Stimulated activated CD4-positive, alpha-beta T cell treated with anti-CD3 and anti-CD28 coated beads, Interleukin-2, amount 100 ng/mL, for 4 hours (primary cell): ENCODE results near the gene SEMA5A.

Experiments used
- DNase-seq: peaks from one replicate; pipeline ENCODE4 v3.0.0-alpha.2; 2020; ENCODE audit warnings: low read depth

The SEMA5A gene

GRCh38 chr5:9473624-9474023, 72.3 kb downstream of the SEMA5A start:
- DNase-seq, result no peak

GRCh38 chr5:9470410-9470809, 75.5 kb downstream of the SEMA5A start:
- DNase-seq, result no peak

- DNase-seq, result no peak
Observed at GRCh38 chr5:9468060-9468388, 77.9 kb downstream of the SEMA5A start.

GRCh38 chr5:9467199-9468059, 78.4 kb downstream of the SEMA5A start:
- no peak for DNase-seq

- no peak for DNase-seq
Observed at GRCh38 chr5:9466697-9467096, 79.2 kb downstream of the SEMA5A start.

- no peak for DNase-seq
Observed at GRCh38 chr5:9464478-9464877, 81.4 kb downstream of the SEMA5A start.

GRCh38 chr5:9462109-9462508, 83.8 kb downstream of the SEMA5A start:
- no peak for DNase-seq

- no peak for DNase-seq
Observed at GRCh38 chr5:9460885-9461645, 84.8 kb downstream of the SEMA5A start.

- no peak for DNase-seq
Observed at GRCh38 chr5:9456435-9457042, 89.3 kb downstream of the SEMA5A start.

GRCh38 chr5:9455826-9456434, 89.9 kb downstream of the SEMA5A start:
- DNase-seq, result no peak

- no peak for DNase-seq
Observed at GRCh38 chr5:9454491-9454890, 91.4 kb downstream of the SEMA5A start.

- DNase-seq, result no peak
Observed at GRCh38 chr5:9454012-9454481, 91.8 kb downstream of the SEMA5A start.

GRCh38 chr5:9453480-9454011, 92.3 kb downstream of the SEMA5A start:
- no peak for DNase-seq

GRCh38 chr5:9452181-9452580, 93.7 kb downstream of the SEMA5A start:
- DNase-seq, result no peak

GRCh38 chr5:9451037-9451436, 94.8 kb downstream of the SEMA5A start:
- no peak for DNase-seq

GRCh38 chr5:9447691-9448090, 98.2 kb downstream of the SEMA5A start:
- no peak for DNase-seq

GRCh38 chr5:9445826-9446388, 100.0 kb downstream of the SEMA5A start:
- DNase-seq, result no peak

- no peak for DNase-seq
Observed at GRCh38 chr5:9444346-9444745, 101.5 kb downstream of the SEMA5A start.

- DNase-seq, result no peak
Observed at GRCh38 chr5:9441610-9442009, 104.3 kb downstream of the SEMA5A start.

GRCh38 chr5:9440517-9440916, 105.4 kb downstream of the SEMA5A start:
- no peak for DNase-seq

- no peak for DNase-seq
Observed at GRCh38 chr5:9439531-9440292, 106.2 kb downstream of the SEMA5A start.
